OCI-LY1 (cell line): ENCODE results near the gene ZNF195.
"Not testable (repeated sequence)": the region's sequence is repeated elsewhere in the genome, so short reads cannot be mapped to it uniquely, and the experiment has no call there.

ENCODE experiments used
- H2AFZ ChIP-seq: fragments of 200-600 bp; sonication (generic), shearing (Covaris generic); 2 replicates; pipeline ENCODE4 v1.6.0; 2014; ENCODE audit warnings: antibody characterized with exemption, mild to moderate bottlenecking, low read length
- H3F3A ChIP-seq: fragments of 200-600 bp; sonication (generic), shearing (Covaris generic); 2 replicates; pipeline ENCODE4 v1.6.0; 2014; ENCODE audit warnings: mild to moderate bottlenecking, antibody characterized with exemption, low read length, moderate library complexity; ENCODE audit not compliant: insufficient read depth
- H3K27ac ChIP-seq: fragments of 200-600 bp; sonication (generic); 2 replicates; pipeline ENCODE4 v1.5.1; 2014; ENCODE audit warnings: low read length, mixed run types, mild to moderate bottlenecking, low read depth; ENCODE audit not compliant: poor library complexity, severe bottlenecking
- H3K27me3 ChIP-seq: fragments of 200-600 bp; sonication (generic); 2 replicates; pipeline ENCODE4 v1.6.0; 2014; ENCODE audit warnings: antibody characterized with exemption, mild to moderate bottlenecking, low read length, moderate library complexity; ENCODE audit not compliant: insufficient read depth
- H3K36me3 ChIP-seq: fragments of 200-600 bp; sonication (generic); 2 replicates; pipeline ENCODE4 v1.6.1; 2014; ENCODE audit warnings: mild to moderate bottlenecking, antibody characterized with exemption, low read length, moderate library complexity, mixed read lengths; ENCODE audit not compliant: insufficient read depth
- H3K4me1 ChIP-seq: fragments of 200-600 bp; sonication (generic); 2 replicates; pipeline ENCODE4 v1.5.1; 2014; ENCODE audit warnings: mild to moderate bottlenecking, low read length, moderate library complexity; ENCODE audit not compliant: insufficient read depth, severe bottlenecking
- H3K4me2 ChIP-seq: fragments of 200-600 bp; sonication (generic), shearing (Covaris generic); 2 replicates; pipeline ENCODE4 v1.6.1; 2014; ENCODE audit warnings: low read length
- H3K4me3 ChIP-seq: fragments of 200-600 bp; sonication (generic); 2 replicates; pipeline ENCODE4 v1.5.1; 2014; ENCODE audit warnings: low read length, low read depth, mild to moderate bottlenecking, mixed read lengths; ENCODE audit not compliant: poor library complexity, severe bottlenecking
- H3K79me2 ChIP-seq: fragments of 200-600 bp; shearing (Covaris generic); 2 replicates; pipeline ENCODE4 v1.6.1; 2016; ENCODE audit warnings: mixed run types, low read length, mixed read lengths; ENCODE audit not compliant: insufficient read depth
- H3K9ac ChIP-seq: fragments of 200-600 bp; sonication (generic), shearing (Covaris generic); 2 replicates; pipeline ENCODE4 v1.6.1; 2014; ENCODE audit warnings: mild to moderate bottlenecking, low read length, mixed read lengths
- H3K9me2 ChIP-seq: fragments of 200-600 bp; sonication (generic), shearing (Covaris generic); 2 replicates; pipeline ENCODE4 v1.6.1; 2014; ENCODE audit warnings: low read depth, mild to moderate bottlenecking, low read length, mixed read lengths
- H3K9me3 ChIP-seq: fragments of 200-600 bp; shearing (Covaris generic); 2 replicates; pipeline ENCODE4 v1.6.1; 2014; ENCODE audit warnings: low read length, mixed read lengths
- H4K20me1 ChIP-seq: fragments of 200-600 bp; sonication (generic), shearing (Covaris generic); 2 replicates; pipeline ENCODE4 v1.6.0; 2016; ENCODE audit warnings: mild to moderate bottlenecking, low read length; ENCODE audit not compliant: insufficient read depth
- CTCF ChIP-seq: fragments of 200-600 bp; sonication (generic), shearing (Covaris generic); IDR thresholded peaks from 2 replicates; pipeline ENCODE4 v1.5.1; 2017; ENCODE audit warnings: mild to moderate bottlenecking, antibody characterized with exemption, low read length, moderate library complexity, mixed read lengths
- EZH2 ChIP-seq: fragments of 200-600 bp; sonication (generic), shearing (Covaris generic); IDR thresholded peaks from 2 replicates; pipeline ENCODE4 v1.8.0; 2017; ENCODE audit warnings: borderline replicate concordance, mixed run types, mild to moderate bottlenecking, antibody characterized with exemption, low read length, moderate library complexity, mixed read lengths

Gene ZNF195

GRCh38 chr11:3393450-3393849, 14.5 kb upstream of the ZNF195 start:
- H3K4me2 ChIP-seq, H3K9me2 ChIP-seq, H3K4me1 ChIP-seq, H3K4me3 ChIP-seq, H3K27me3 ChIP-seq, H2AFZ ChIP-seq, H3K9ac ChIP-seq, H3K9me3 ChIP-seq, H3K27ac ChIP-seq, H4K20me1 ChIP-seq, H3F3A ChIP-seq, H3K79me2 ChIP-seq, H3K36me3 ChIP-seq: not testable (repeated sequence)

- Histone ChIP-seq H3K27me3 (peaks cover 8% of the 10 kb centered on the region; the same call in 1 of the 2 replicates), H3K4me2 (no peak overlapping the region), H3K4me3 (no peak overlapping the region), H3K36me3 (peaks cover 1% of the 10 kb centered on the region), H3K9ac (no peak overlapping the region), H3K79me2 (0 out of 2 replicates have a peak, but pooled peaks cover 3% of the 10 kb centered on the region), H2AFZ (no peak overlapping the region), H3K9me3 (peaks cover 14% of the 10 kb centered on the region; the same call in 1 of the 2 replicates), H3K4me1 (peaks cover 6% of the 10 kb centered on the region), H3K9me2 (no peaks in the 10 kb centered on the region), H3F3A (no peaks in the 10 kb centered on the region), H4K20me1 (no peaks in the 10 kb centered on the region), H3K27ac (no peak overlapping the region)
- TF ChIP-seq CTCF = no peak
- TF ChIP-seq EZH2 = no peak
These were observed 3.8 kb upstream of the ZNF195 start for GRCh38 chr11:3382613-3383285.

GRCh38 chr11:3381794-3382193, 2.8 kb upstream of the ZNF195 start:
- Histone ChIP-seq H4K20me1 (no peaks in the 10 kb centered on the region), H3K9me2 (no peaks in the 10 kb centered on the region), H3K27ac (no peak overlapping the region), H3K27me3 (peaks cover 8% of the 10 kb centered on the region; the same call in 1 of the 2 replicates), H3K36me3 (peaks cover 11% of the 10 kb centered on the region), H3K4me1 (peaks cover 11% of the 10 kb centered on the region), H3K9ac (no peak overlapping the region), H3K79me2 (peaks cover 13% of the 10 kb centered on the region), H2AFZ (no peak overlapping the region), H3F3A (no peaks in the 10 kb centered on the region), H3K4me3 (no peak overlapping the region), H3K9me3 (peaks cover 23% of the 10 kb centered on the region; the same call in 1 of the 2 replicates), H3K4me2 (no peak overlapping the region)
- TF ChIP-seq EZH2 (no peak), CTCF (no peak)
